CD14-positive monocyte (primary cell): Measurements from ENCODE around the gene ZNF486. TPM values are rescaled to one million over a fixed set of nuclear protein-coding genes. Genes with fewer than 3 reads are reported as not detected.

Source experiments
- DNase-seq, 3 donors: peaks; one replicate each; pipeline ENCODE4 v3.0.0-alpha.2; 2011 to 2022
- H2AFZ ChIP-seq: 2 replicates; pipeline ENCODE4 v1.6.0; 2012; ENCODE audit warnings: mild to moderate bottlenecking, low read depth, low read length, inconsistent platforms; ENCODE audit not compliant: insufficient read depth, poor library complexity, severe bottlenecking
- H3K27ac ChIP-seq, 2 donors: 1 replicate in 1 of 2; 2 replicates in 1 of 2; pipeline ENCODE4 v1.5.1; 2012 to 2013; ENCODE audit warnings: low read length in 2 of 2, control low read depth in 1 of 2, inconsistent platforms in 1 of 2, low read depth in 1 of 2, mild to moderate bottlenecking in 1 of 2
- H3K27me3 ChIP-seq, 2 donors: one replicate each; pipeline versions ENCODE4 v1.6.0 to v1.6.1; 2011 to 2013; ENCODE audit warnings: low read length in 2 of 2; ENCODE audit not compliant: control insufficient read depth in 2 of 2, insufficient read depth in 2 of 2
- H3K36me3 ChIP-seq, 2 donors: replicated peaks in 1 of 2; 1 replicate in 1 of 2; 2 replicates in 1 of 2; pipeline versions ENCODE4 v1.5.1 to v1.6.1; 2012 to 2013; ENCODE audit warnings: low read length in 2 of 2, control low read depth in 1 of 2, inconsistent platforms in 1 of 2, mild to moderate bottlenecking in 1 of 2; ENCODE audit not compliant: insufficient read depth in 2 of 2, control insufficient read depth in 1 of 2
- H3K4me1 ChIP-seq, 2 donors: 1 replicate in 1 of 2; 2 replicates in 1 of 2; pipeline versions ENCODE4 v1.5.1 to v1.6.1; 2012 to 2013; ENCODE audit warnings: low read length in 2 of 2, control low read depth in 1 of 2, inconsistent platforms in 1 of 2, mild to moderate bottlenecking in 1 of 2, moderate library complexity in 1 of 2; ENCODE audit not compliant: insufficient read depth in 2 of 2, control insufficient read depth in 1 of 2
- H3K4me2 ChIP-seq: replicated peaks from 2 replicates; pipeline ENCODE3; 2012; ENCODE audit warnings: low read length, moderate library complexity, mild to moderate bottlenecking; ENCODE audit not compliant: poor library complexity, severe bottlenecking; ENCODE audit errors: extremely low read depth
- H3K4me3 ChIP-seq, 3 experiments: fragments of 200-600 bp in 1 of 3; sonication (generic) in 1 of 3; replicated peaks in 1 of 3; 1 replicate in 2 of 3; 2 replicates in 1 of 3; pipeline ENCODE4 v1.5.1; 2011 to 2013; ENCODE audit warnings: low read length in 3 of 3, mild to moderate bottlenecking in 3 of 3, control low read depth in 2 of 3, low read depth in 2 of 3, inconsistent platforms in 1 of 3, moderate library complexity in 1 of 3
- H3K79me2 ChIP-seq: 2 replicates; pipeline ENCODE4 v1.6.0; 2012; ENCODE audit warnings: mild to moderate bottlenecking, control low read depth, inconsistent platforms, low read length, moderate library complexity; ENCODE audit not compliant: insufficient read depth
- H3K9ac ChIP-seq: 2 replicates; pipeline ENCODE4 v1.6.0; 2017; ENCODE audit warnings: low read length, mild to moderate bottlenecking; ENCODE audit not compliant: insufficient read depth, poor library complexity, severe bottlenecking
- H3K9me3 ChIP-seq, 2 donors: replicated peaks in 1 of 2; 1 replicate in 1 of 2; 2 replicates in 1 of 2; pipeline versions ENCODE4 v1.5.1 to v1.6.1; 2012 to 2013; ENCODE audit warnings: low read length in 2 of 2, control low read depth in 1 of 2; ENCODE audit not compliant: control insufficient read depth in 1 of 2, insufficient read depth in 1 of 2
- H4K20me1 ChIP-seq: 2 replicates; pipeline ENCODE4 v1.6.0; 2012; ENCODE audit warnings: mild to moderate bottlenecking, low read length, control low read depth, moderate library complexity; ENCODE audit not compliant: insufficient read depth
- H3K27ac Mint-ChIP-seq, 7 donors: one replicate each; pipeline ENCODE4 v1.8.0; 2020; ENCODE audit warnings: mild to moderate bottlenecking in 7 of 7, mixed read lengths in 7 of 7, moderate library complexity in 6 of 7, inconsistent platforms in 2 of 7
- H3K27me3 Mint-ChIP-seq, 3 donors: one replicate each; pipeline ENCODE4 v1.8.0; 2021 to 2022; ENCODE audit warnings: low read depth in 3 of 3, mild to moderate bottlenecking in 3 of 3, mixed read lengths in 3 of 3, moderate library complexity in 3 of 3, inconsistent platforms in 1 of 3
- H3K36me3 Mint-ChIP-seq, 2 donors: one replicate each; pipeline ENCODE4 v1.8.0; 2020; ENCODE audit warnings: mixed read lengths in 2 of 2, inconsistent platforms in 1 of 2, mild to moderate bottlenecking in 1 of 2
- H3K4me1 Mint-ChIP-seq: one replicate; pipeline ENCODE4 v1.8.0; 2020; ENCODE audit warnings: mild to moderate bottlenecking, mixed read lengths
- H3K4me3 Mint-ChIP-seq, 2 donors: one replicate each; pipeline ENCODE4 v1.8.0; 2020; ENCODE audit warnings: mild to moderate bottlenecking in 2 of 2, mixed read lengths in 2 of 2, moderate library complexity in 1 of 2
- H3K9me3 Mint-ChIP-seq, 7 donors: one replicate each; pipeline ENCODE4 v1.8.0; 2020 to 2022; ENCODE audit warnings: mixed read lengths in 7 of 7, mild to moderate bottlenecking in 6 of 7, moderate library complexity in 6 of 7, inconsistent platforms in 2 of 7
- WGBS: methylation state at CpG from one replicate; pipeline ENCODE4 v1.1.5; 2013; ENCODE audit warnings: missing lambda C conversion rate; ENCODE audit not compliant: insufficient coverage; 5-methylcytosine and 5-hydroxymethylcytosine counted together
- intact Hi-C, 2 donors: fragments of 100-400 bp; cut with micrococcal nuclease; formaldehyde crosslinking; loops; one replicate each; pipeline versions ENCODE4 v1.15.0 to v1.15.1; 2023
- polyA plus RNA-seq, 3 donors: library from polyadenylated mRNA; depleted of rRNA in 1 of 3; unstranded in 2 of 3; stranded (reverse) in 1 of 3; fragments of 300-500 nt in 2 of 3; fragments of >200 nt in 1 of 3; fragmentation: Illumina TruSeq in 2 of 3; gene quantifications; 1 replicate in 2 of 3; 2 replicates in 1 of 3; pipeline ENCODE4 v1.2.3, GENCODE V29; 2012 to 2021
- TF ChIP-seq, protein P1 (sequence below): fragments of 200-600 bp; IDR thresholded peaks from one replicate; pipeline ENCODE4 v1.8.0; 2022; ENCODE audit warnings: antibody characterized with exemption, mild to moderate bottlenecking

The ZNF486 gene
- polyA plus RNA-seq, 3 donors: 0.44 to 0.72 (median 0.53) TPM

DNA sequence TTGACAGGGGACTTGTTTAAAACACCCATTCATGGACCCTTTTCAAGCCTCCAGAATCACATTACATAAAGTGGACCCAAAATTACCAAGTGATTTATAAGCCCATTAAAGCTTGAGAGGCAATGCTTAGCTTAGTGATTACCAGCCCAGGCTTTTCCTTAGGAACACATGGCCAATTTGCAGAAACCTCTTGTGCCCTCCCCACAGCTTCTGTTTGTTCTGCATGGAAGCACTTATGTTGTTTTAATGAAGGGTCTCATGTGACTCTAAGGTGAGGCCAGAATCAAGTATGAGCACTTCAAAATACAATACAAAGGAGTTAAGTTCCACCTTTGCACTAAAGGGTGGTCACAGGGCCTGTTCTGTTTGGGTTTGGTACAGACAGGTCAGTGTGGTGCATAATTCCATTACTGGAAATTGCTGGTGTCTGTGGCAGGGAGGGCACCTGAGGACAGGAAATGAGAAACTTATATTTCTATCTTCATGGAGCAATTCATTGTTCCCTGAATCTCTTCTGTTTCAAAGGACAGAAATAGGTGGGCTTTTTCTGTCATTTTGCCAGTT is 15.3 kb downstream of the ZNF486 start:
- Mint-ChIP-seq H3K27ac (no peak overlapping the region), H3K4me3 (no peak overlapping the region), H3K27me3 (no peaks in the 10 kb centered on the region), H3K36me3 (peaks cover 14 to 25% of the 10 kb centered on the region in 2 donors), H3K9me3 (peaks cover 16 to 57% (median 36%) of the 10 kb centered on the region in 7 donors), H3K4me1 (no peaks in the 10 kb centered on the region)
- H3K9me3 ChIP-seq: peaks cover 32 to 77% of the 10 kb centered on the region in 2 donors
- no peak for DNase-seq
- H4K20me1 ChIP-seq: no peaks in the 10 kb centered on the region
- peaks cover 0 to 22% of the 10 kb centered on the region in 2 donors for H3K36me3 ChIP-seq
- intact Hi-C loops: no loop called here
- no peak overlapping the region for H2AFZ ChIP-seq
- H3K79me2 ChIP-seq: no peaks in the 10 kb centered on the region
- no peak overlapping the region for H3K4me3 ChIP-seq
- no peak overlapping the region for H3K27ac ChIP-seq
- TF ChIP-seq, protein P1, sequence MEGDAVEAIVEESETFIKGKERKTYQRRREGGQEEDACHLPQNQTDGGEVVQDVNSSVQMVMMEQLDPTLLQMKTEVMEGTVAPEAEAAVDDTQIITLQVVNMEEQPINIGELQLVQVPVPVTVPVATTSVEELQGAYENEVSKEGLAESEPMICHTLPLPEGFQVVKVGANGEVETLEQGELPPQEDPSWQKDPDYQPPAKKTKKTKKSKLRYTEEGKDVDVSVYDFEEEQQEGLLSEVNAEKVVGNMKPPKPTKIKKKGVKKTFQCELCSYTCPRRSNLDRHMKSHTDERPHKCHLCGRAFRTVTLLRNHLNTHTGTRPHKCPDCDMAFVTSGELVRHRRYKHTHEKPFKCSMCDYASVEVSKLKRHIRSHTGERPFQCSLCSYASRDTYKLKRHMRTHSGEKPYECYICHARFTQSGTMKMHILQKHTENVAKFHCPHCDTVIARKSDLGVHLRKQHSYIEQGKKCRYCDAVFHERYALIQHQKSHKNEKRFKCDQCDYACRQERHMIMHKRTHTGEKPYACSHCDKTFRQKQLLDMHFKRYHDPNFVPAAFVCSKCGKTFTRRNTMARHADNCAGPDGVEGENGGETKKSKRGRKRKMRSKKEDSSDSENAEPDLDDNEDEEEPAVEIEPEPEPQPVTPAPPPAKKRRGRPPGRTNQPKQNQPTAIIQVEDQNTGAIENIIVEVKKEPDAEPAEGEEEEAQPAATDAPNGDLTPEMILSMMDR: no peak
- no peak overlapping the region for H3K4me2 ChIP-seq
- H3K9ac ChIP-seq: no peak overlapping the region
- no peaks in the 10 kb centered on the region for H3K4me1 ChIP-seq
- H3K27me3 ChIP-seq: no peaks in the 10 kb centered on the region

- no CpG with 5 or more reads among the region's 4 CpGs for WGBS
- Histone ChIP-seq H4K20me1 (no peaks in the 10 kb centered on the region), H3K4me2 (no peak overlapping the region), H3K4me1 (no peaks in the 10 kb centered on the region), H3K27me3 (no peaks in the 10 kb centered on the region), H3K27ac (no peak overlapping the region), H3K4me3 (no peak overlapping the region), H2AFZ (no peak overlapping the region), H3K36me3 (peaks cover 22 to 53% of the 10 kb centered on the region in 2 donors), H3K9ac (no peak overlapping the region), H3K9me3 (peaks cover 33 to 73% of the 10 kb centered on the region in 2 donors), H3K79me2 (no peaks in the 10 kb centered on the region)
- H3K27ac Mint-ChIP-seq: no peak overlapping the region
- no peak for DNase-seq
- TF ChIP-seq, protein P1: no peak
- peaks cover 42 to 54% of the 10 kb centered on the region in 2 donors for H3K36me3 Mint-ChIP-seq
- peaks cover 10 to 56% (median 43%) of the 10 kb centered on the region in 7 donors for H3K9me3 Mint-ChIP-seq
- H3K27me3 Mint-ChIP-seq: no peaks in the 10 kb centered on the region
- no peaks in the 10 kb centered on the region for H3K4me1 Mint-ChIP-seq
- intact Hi-C loops: no loop called here
- H3K4me3 Mint-ChIP-seq: no peak overlapping the region
Measured at GRCh38 chr19:20186174-20186573, 19.2 kb downstream of the ZNF486 start.
